Jurkat, Clone E6-1 (cell line): ENCODE data around the gene VWA5B1.

Source experiments
- DNase-seq: peaks from one replicate; pipeline ENCODE4 v3.0.0-alpha.2; 2011; ENCODE audit warnings: low read depth, low spot score
- H3K4me3 ChIP-seq: 2 replicates; pipeline ENCODE4 v1.5.1; 2011; ENCODE audit warnings: mild to moderate bottlenecking, low read length, control low read depth, moderate library complexity

VWA5B1 gene

GRCh38 chr1:20359451-20360330 is 69.0 kb downstream of the VWA5B1 start:
- no peak for DNase-seq
- H3K4me3 ChIP-seq: no peak overlapping the region

- DNase-seq: no peak
- H3K4me3 ChIP-seq: no peak overlapping the region
These were observed 70.7 kb downstream of the VWA5B1 start for GRCh38 chr1:20361401-20361800.

GRCh38 chr1:20361805-20362381 is 71.2 kb downstream of the VWA5B1 start:
- no peak for DNase-seq
- H3K4me3 ChIP-seq: no peak overlapping the region

- no peak overlapping the region for H3K4me3 ChIP-seq
- DNase-seq: no peak
These were observed 72.2 kb downstream of the VWA5B1 start for GRCh38 chr1:20362856-20363255.

DNA sequence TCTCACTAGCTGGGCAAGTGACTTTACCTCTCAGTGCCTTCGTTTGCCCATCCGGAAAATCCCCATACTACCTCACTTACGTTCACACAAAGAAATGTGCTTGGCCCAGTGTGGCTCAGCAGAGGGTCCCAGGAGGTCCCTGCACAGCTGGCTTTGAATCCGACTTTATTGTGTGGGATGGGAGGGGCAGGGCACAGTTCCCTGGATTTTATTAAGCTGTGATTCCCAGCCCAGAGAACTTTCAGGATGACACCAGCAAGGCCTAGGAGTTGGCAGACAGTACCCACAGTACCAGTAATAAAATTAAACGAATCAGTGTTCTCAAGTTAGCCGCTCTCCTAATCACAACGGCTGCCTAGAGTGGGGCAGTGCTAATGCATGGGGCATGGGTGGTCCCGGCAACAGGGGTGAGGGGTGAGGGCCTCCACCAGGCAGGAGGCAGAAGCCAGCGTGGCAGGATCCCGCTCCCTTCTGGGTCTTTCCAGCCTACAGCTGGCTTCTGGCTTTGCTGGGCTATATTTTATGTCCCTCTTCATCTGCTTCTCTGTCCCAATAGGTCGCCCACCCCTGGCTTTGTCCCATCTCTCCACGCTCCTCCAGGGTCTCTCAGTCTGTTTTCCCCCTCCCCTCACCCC is 74.9 kb downstream of the VWA5B1 start:
- no peak for DNase-seq
- no peak overlapping the region for H3K4me3 ChIP-seq

- H3K4me3 ChIP-seq: no peak overlapping the region
- no peak for DNase-seq
These were observed 75.4 kb downstream of the VWA5B1 start for GRCh38 chr1:20366056-20366462.

DNA sequence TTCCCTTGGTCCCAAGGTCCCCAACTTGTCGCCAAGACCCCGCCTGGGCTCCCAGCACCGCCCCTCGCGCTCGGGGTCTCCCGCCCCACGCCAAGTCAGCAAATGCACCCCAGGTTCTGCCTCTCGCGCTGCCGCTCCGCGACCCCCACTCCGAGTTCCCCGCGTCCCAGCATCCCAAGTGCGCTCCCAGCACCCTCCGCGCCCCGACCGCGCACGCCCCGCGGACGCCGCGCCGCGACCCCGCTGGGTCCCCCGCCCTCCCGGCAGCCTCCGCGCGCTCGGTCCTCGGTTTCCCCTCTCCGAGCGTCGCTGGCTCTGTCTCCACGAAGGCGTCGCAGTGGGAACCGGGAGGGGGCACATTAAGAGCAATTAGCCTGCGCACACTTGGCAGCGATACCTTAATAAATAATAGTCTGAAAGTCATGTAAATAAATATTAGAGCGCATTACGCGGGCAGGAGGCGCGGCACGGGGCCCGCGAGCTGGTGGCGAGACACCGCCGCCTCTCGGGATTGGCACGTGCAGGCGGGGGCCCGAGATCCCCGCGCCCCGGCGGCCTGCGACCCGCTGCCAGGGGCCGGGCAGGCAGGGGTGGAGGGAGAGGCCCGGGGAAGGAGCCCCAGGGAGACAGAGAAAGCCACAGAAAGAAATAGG is 75.9 kb downstream of the VWA5B1 start:
- H3K4me3 ChIP-seq: no peak overlapping the region
- DNase-seq: no peak

GRCh38 chr1:20367116-20367585 is 76.5 kb downstream of the VWA5B1 start:
- no peak for DNase-seq
- H3K4me3 ChIP-seq: no peak overlapping the region

- no peak for DNase-seq
- no peak overlapping the region for H3K4me3 ChIP-seq
These were observed 77.0 kb downstream of the VWA5B1 start for GRCh38 chr1:20367626-20368025.

GRCh38 chr1:20368866-20369470 is 78.3 kb downstream of the VWA5B1 start:
- H3K4me3 ChIP-seq: no peak overlapping the region
- no peak for DNase-seq

DNA sequence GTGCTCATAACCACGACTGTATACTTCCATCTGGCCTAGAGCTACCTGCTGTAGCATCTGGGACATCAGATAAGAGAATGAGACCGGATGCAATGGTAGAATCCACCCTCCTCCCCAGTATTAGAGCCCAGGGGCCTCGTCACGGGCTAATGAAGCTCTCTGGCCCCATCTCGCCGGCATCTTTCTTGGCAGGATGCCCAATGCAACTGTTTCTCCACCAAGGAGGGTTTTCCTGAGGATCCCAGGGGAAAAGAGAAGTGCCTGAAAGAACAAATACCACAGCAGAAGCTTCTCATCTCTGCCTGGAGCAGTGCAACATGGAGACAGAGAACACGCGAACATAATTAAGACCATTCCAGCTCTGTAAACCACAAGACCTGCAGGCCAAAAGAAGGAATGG is 80.0 kb downstream of the VWA5B1 start:
- no peak for DNase-seq
- H3K4me3 ChIP-seq: no peak overlapping the region

GRCh38 chr1:20371411-20371810 is 80.7 kb downstream of the VWA5B1 start:
- H3K4me3 ChIP-seq: no peak overlapping the region
- no peak for DNase-seq

DNA sequence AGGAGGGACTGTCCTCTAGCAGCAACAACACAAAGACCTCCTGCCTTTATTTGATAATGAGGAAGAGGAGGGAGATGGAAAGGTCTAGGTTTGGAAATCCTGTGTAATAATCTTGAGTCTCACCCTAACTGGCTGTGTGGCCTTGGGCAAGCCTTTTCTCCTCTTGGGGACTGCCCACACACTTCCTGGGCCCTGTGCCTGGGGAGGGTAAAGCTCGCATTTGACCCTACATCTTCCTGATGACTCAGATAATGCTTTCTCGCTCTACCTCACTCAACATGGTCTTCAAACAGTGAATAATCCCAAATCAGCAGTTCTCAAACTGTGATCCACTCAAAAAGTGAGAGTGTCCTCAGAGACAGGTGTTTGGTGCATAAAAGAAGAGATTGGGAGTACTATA is 81.2 kb downstream of the VWA5B1 start:
- no peak overlapping the region for H3K4me3 ChIP-seq
- DNase-seq: no peak

DNA sequence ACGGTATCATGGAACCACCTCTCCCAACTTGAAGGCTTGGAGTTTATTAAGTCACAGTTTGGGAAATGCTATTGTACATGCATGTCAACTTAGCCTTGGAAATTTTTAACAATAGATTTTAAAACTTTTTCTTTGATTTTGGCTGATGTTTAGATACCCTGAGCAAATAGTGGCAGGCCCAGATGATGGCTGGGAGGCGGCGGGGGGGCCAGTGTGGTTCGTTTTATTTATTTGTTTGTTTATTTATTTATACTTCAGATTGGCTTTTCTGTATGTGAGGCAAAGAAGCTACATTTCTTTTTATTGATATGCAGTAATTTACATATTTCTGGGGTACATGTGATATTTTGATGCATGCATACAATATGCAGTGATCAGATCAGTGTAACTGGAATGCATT is 82.0 kb downstream of the VWA5B1 start:
- DNase-seq: no peak
- H3K4me3 ChIP-seq: no peak overlapping the region

- DNase-seq: no peak
- no peak overlapping the region for H3K4me3 ChIP-seq
These were observed 82.6 kb downstream of the VWA5B1 start for GRCh38 chr1:20373286-20373685.

GRCh38 chr1:20373764-20374163 is 83.1 kb downstream of the VWA5B1 start:
- DNase-seq: no peak
- no peak overlapping the region for H3K4me3 ChIP-seq

GRCh38 chr1:20375563-20375962 is 84.9 kb downstream of the VWA5B1 start:
- no peak overlapping the region for H3K4me3 ChIP-seq
- no peak for DNase-seq

DNA sequence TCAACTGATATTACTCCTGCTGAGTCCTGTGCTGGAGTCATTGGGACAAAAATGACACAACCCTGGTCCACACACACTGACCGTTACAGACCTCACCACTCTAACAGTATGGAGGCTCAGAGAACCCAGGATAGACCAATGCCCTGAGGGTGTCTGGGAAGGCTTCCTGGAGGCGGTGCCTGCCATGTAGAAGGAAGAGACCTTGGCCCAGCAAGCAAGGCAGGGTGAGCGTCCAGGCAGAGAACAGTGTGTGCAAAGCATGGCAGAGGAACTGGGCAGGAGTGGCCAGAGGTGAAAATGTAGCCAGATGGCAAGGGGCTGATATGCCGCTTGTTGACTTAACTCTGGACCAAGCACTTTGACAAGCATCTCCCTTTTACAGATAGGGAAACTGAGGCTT is 85.5 kb downstream of the VWA5B1 start:
- H3K4me3 ChIP-seq: no peak overlapping the region
- no peak for DNase-seq

GRCh38 chr1:20376880-20377494 is 86.3 kb downstream of the VWA5B1 start:
- DNase-seq: no peak
- H3K4me3 ChIP-seq: no peak overlapping the region
